GM06990 (cell line): ENCODE data around the gene NEDD4L.

Source experiments
- DNase-seq: peaks from one replicate; pipeline ENCODE4 v3.0.0-alpha.2; 2011; ENCODE audit not compliant: insufficient read length; ENCODE audit errors: extremely low read depth
- H3K27me3 ChIP-seq: replicated peaks from 2 replicates; pipeline ENCODE4 v1.6.0; 2011; ENCODE audit warnings: low read length; ENCODE audit not compliant: control insufficient read depth, insufficient read depth
- H3K36me3 ChIP-seq: 2 replicates; pipeline ENCODE4 v1.5.1; 2011; ENCODE audit warnings: low read length; ENCODE audit not compliant: control insufficient read depth, insufficient read depth
- H3K4me3 ChIP-seq: replicated peaks from 2 replicates; pipeline ENCODE4 v1.5.1; 2011; ENCODE audit warnings: low read depth, mild to moderate bottlenecking, control low read depth, low read length
- CTCF ChIP-seq: IDR thresholded peaks from 2 replicates; pipeline ENCODE4 v1.5.1; 2011; ENCODE audit warnings: low read length, control low read depth, mild to moderate bottlenecking, inconsistent platforms; ENCODE audit not compliant: insufficient read depth, poor library complexity, severe bottlenecking

NEDD4L gene

GRCh38 chr18:58212274-58212673, 168.2 kb downstream of the NEDD4L start:
- no peak for DNase-seq
- no peaks in the 10 kb centered on the region for H3K27me3 ChIP-seq
- no peaks in the 10 kb centered on the region for H3K36me3 ChIP-seq
- TF ChIP-seq CTCF = no peak
- H3K4me3 ChIP-seq = no peak overlapping the region

GRCh38 chr18:58213440-58213839, 169.4 kb downstream of the NEDD4L start:
- no peak overlapping the region for H3K4me3 ChIP-seq
- TF ChIP-seq CTCF = no peak
- DNase-seq = no peak
- H3K27me3 ChIP-seq = no peaks in the 10 kb centered on the region
- no peaks in the 10 kb centered on the region for H3K36me3 ChIP-seq

GRCh38 chr18:58215011-58215410, 171.0 kb downstream of the NEDD4L start:
- no peak for DNase-seq
- no peaks in the 10 kb centered on the region for H3K27me3 ChIP-seq
- TF ChIP-seq CTCF = no peak
- no peaks in the 10 kb centered on the region for H3K36me3 ChIP-seq
- no peak overlapping the region for H3K4me3 ChIP-seq

GRCh38 chr18:58216071-58216481, 172.1 kb downstream of the NEDD4L start:
- no peak for TF ChIP-seq CTCF
- DNase-seq = no peak
- Histone ChIP-seq H3K27me3 (no peaks in the 10 kb centered on the region), H3K36me3 (no peaks in the 10 kb centered on the region), H3K4me3 (no peak overlapping the region)

- Histone ChIP-seq H3K4me3 (no peak overlapping the region), H3K27me3 (no peaks in the 10 kb centered on the region)
- no peak for TF ChIP-seq CTCF
These were observed 173.0 kb downstream of the NEDD4L start for GRCh38 chr18:58217052-58217451.

GRCh38 chr18:58218117-58218516, 174.1 kb downstream of the NEDD4L start:
- no peak for DNase-seq
- no peak for TF ChIP-seq CTCF
- no peaks in the 10 kb centered on the region for H3K27me3 ChIP-seq
- no peak overlapping the region for H3K4me3 ChIP-seq
- H3K36me3 ChIP-seq = no peaks in the 10 kb centered on the region

More at GRCh38 chr18:58217052-58217451, 173.0 kb downstream of the NEDD4L start:
- H3K36me3 ChIP-seq = no peaks in the 10 kb centered on the region
- no peak for DNase-seq
